Activated naive CD4-positive, alpha-beta T cell treated with anti-CD3 and anti-CD28 coated beads for 36 hours (primary cell): ENCODE results near the gene CFAP61. TPM values are rescaled to one million over a fixed set of nuclear protein-coding genes. Genes with fewer than 3 reads are reported as not detected.
A peak's percentile ranks its signal among the peaks of the same experiment; 100 is the strongest.

Source experiments
- CTCF ChIA-PET: fragments of 350-600 bp; sonication (Branson Sonifier 250); formaldehyde crosslinking; loops from one replicate; lab custom pipeline; 2021; ENCODE audit warnings: antibody characterized with exemption; lab: Charles Lee
- DNase-seq: peaks from one replicate; pipeline ENCODE4 v3.0.0-alpha.2; 2020
- H3K27ac Mint-ChIP-seq: one replicate; pipeline ENCODE4 v1.8.0; 2021; ENCODE audit warnings: mild to moderate bottlenecking, mixed read lengths
- H3K27me3 Mint-ChIP-seq: one replicate; pipeline ENCODE4 v1.8.0; 2021; ENCODE audit warnings: low read depth, mixed read lengths
- H3K36me3 Mint-ChIP-seq: one replicate; pipeline ENCODE4 v1.8.0; 2021; ENCODE audit warnings: low read depth, mixed read lengths
- H3K4me1 Mint-ChIP-seq: one replicate; pipeline ENCODE4 v1.8.0; 2021; ENCODE audit warnings: low read depth, mixed read lengths
- H3K4me3 Mint-ChIP-seq: one replicate; pipeline ENCODE4 v1.8.0; 2021; ENCODE audit warnings: mild to moderate bottlenecking, moderate library complexity, mixed read lengths
- H3K9me3 Mint-ChIP-seq: one replicate; pipeline ENCODE4 v1.8.0; 2021; ENCODE audit warnings: mixed read lengths
- intact Hi-C: fragments of 100-400 bp; cut with micrococcal nuclease; formaldehyde crosslinking; loops from one replicate; pipeline ENCODE4 v1.15.1; 2023
- total RNA-seq, 2 experiments: library from RNA; stranded (reverse); gene quantifications; one replicate each; pipeline ENCODE4 v1.2.3, GENCODE V29; 2021

The CFAP61 gene
- total RNA-seq, 2 experiments from 2014 or later = not detected

GRCh38 chr20:20364593-20365479 is 312.5 kb downstream of the CFAP61 start:
- no peaks in the 10 kb centered on the region for H3K36me3 Mint-ChIP-seq
- H3K9me3 Mint-ChIP-seq = no peaks in the 10 kb centered on the region
- H3K27me3 Mint-ChIP-seq = peaks cover 67% of the 10 kb centered on the region
- intact Hi-C loops = loop anchor here (5.0 kb wide), 3 partner anchors 87 to 1142 kb away; no protein-coding TSS in a partner anchor
- H3K27ac Mint-ChIP-seq = peak overlapping the region; percentile 41
- no peak for DNase-seq
- H3K4me1 Mint-ChIP-seq = peaks cover 28% of the 10 kb centered on the region
- CTCF ChIA-PET = no interaction called here
- H3K4me3 Mint-ChIP-seq = no peak overlapping the region

- Mint-ChIP-seq H3K36me3 (no peaks in the 10 kb centered on the region), H3K9me3 (no peaks in the 10 kb centered on the region), H3K4me3 (no peak overlapping the region), H3K4me1 (peaks cover 25% of the 10 kb centered on the region), H3K27me3 (peaks cover 69% of the 10 kb centered on the region), H3K27ac (no peak overlapping the region)
- DNase-seq = no peak
- intact Hi-C loops = loop anchor here (5.0 kb wide), 1 partner anchor 1142 kb away; no protein-coding TSS in a partner anchor
- CTCF ChIA-PET = no interaction called here
These were observed 313.3 kb downstream of the CFAP61 start for GRCh38 chr20:20365480-20366161.

- peaks cover 67% of the 10 kb centered on the region for H3K27me3 Mint-ChIP-seq
- H3K27ac Mint-ChIP-seq = no peak overlapping the region
- intact Hi-C loops = loop anchor here (5.0 kb wide), 1 partner anchor 1141 kb away; no protein-coding TSS in a partner anchor
- H3K36me3 Mint-ChIP-seq = no peaks in the 10 kb centered on the region
- no peaks in the 10 kb centered on the region for H3K9me3 Mint-ChIP-seq
- no peak overlapping the region for H3K4me3 Mint-ChIP-seq
- DNase-seq = no peak
- peaks cover 22% of the 10 kb centered on the region for H3K4me1 Mint-ChIP-seq
- CTCF ChIA-PET = no interaction called here
These were observed 314.2 kb downstream of the CFAP61 start for GRCh38 chr20:20366551-20366875.

GRCh38 chr20:20366876-20367574 is 314.7 kb downstream of the CFAP61 start:
- no peak overlapping the region for H3K27ac Mint-ChIP-seq
- H3K4me1 Mint-ChIP-seq = peaks cover 22% of the 10 kb centered on the region
- H3K27me3 Mint-ChIP-seq = peaks cover 67% of the 10 kb centered on the region
- CTCF ChIA-PET = no interaction called here
- no peak for DNase-seq
- no peaks in the 10 kb centered on the region for H3K9me3 Mint-ChIP-seq
- H3K4me3 Mint-ChIP-seq = peak overlapping the region; percentile 66
- H3K36me3 Mint-ChIP-seq = no peaks in the 10 kb centered on the region
- intact Hi-C loops = loop anchor here (5.0 kb wide), 1 partner anchor 1140 kb away; no protein-coding TSS in a partner anchor

- peaks cover 67% of the 10 kb centered on the region for H3K27me3 Mint-ChIP-seq
- CTCF ChIA-PET = no interaction called here
These were observed 315.5 kb downstream of the CFAP61 start, which contains the start of gene INSM1 for GRCh38 chr20:20367575-20368417. TSS of gene INSM1 (plus strand) at chr20:20368104. CDS start at chr20:20368268, 164 bp downstream.

GRCh38 chr20:20368418-20369249 is 316.3 kb downstream of the CFAP61 start:
- Mint-ChIP-seq H3K27ac (no peak overlapping the region), H3K9me3 (no peaks in the 10 kb centered on the region), H3K27me3 (peaks cover 67% of the 10 kb centered on the region), H3K36me3 (no peaks in the 10 kb centered on the region), H3K4me3 (no peak overlapping the region), H3K4me1 (peaks cover 20% of the 10 kb centered on the region)
- intact Hi-C loops = loop anchor here (5.0 kb wide), 1 partner anchor 1139 kb away; no protein-coding TSS in a partner anchor
- CTCF ChIA-PET = no interaction called here
- no peak for DNase-seq

More at GRCh38 chr20:20367575-20368417, 315.5 kb downstream of the CFAP61 start, which contains the start of gene INSM1:
- peaks cover 22% of the 10 kb centered on the region for H3K4me1 Mint-ChIP-seq
- no peaks in the 10 kb centered on the region for H3K9me3 Mint-ChIP-seq
- peak within 1 kb of the TSS; percentile 66 for H3K4me3 Mint-ChIP-seq
- DNase-seq = no peak
- intact Hi-C loops = loop anchor here (5.0 kb wide), 1 partner anchor 1140 kb away; no protein-coding TSS in a partner anchor
- no peak within 1 kb of the TSS for H3K27ac Mint-ChIP-seq
- H3K36me3 Mint-ChIP-seq = no peaks in the 10 kb centered on the region

GRCh38 chr20:20369250-20370093 is 317.1 kb downstream of the CFAP61 start:
- CTCF ChIA-PET = interaction anchor here (0.6 kb wide), 1 partner anchor 9 kb away, joined by 3 read pairs; no protein-coding TSS in a partner anchor
- H3K36me3 Mint-ChIP-seq = no peaks in the 10 kb centered on the region
- H3K4me1 Mint-ChIP-seq = peaks cover 17% of the 10 kb centered on the region

GRCh38 chr20:20370094-20370575 is 317.8 kb downstream of the CFAP61 start:
- no peak for DNase-seq
- intact Hi-C loops = no loop called here
- Mint-ChIP-seq H3K27me3 (peaks cover 68% of the 10 kb centered on the region), H3K4me3 (peak overlapping the region; percentile 46), H3K9me3 (no peaks in the 10 kb centered on the region), H3K4me1 (peaks cover 15% of the 10 kb centered on the region), H3K27ac (no peak overlapping the region), H3K36me3 (no peaks in the 10 kb centered on the region)
- CTCF ChIA-PET = interaction anchor here (0.6 kb wide), 1 partner anchor 10 kb away, joined by 3 read pairs; no protein-coding TSS in a partner anchor

More at GRCh38 chr20:20369250-20370093, 317.1 kb downstream of the CFAP61 start:
- Mint-ChIP-seq H3K9me3 (no peaks in the 10 kb centered on the region), H3K4me3 (peak overlapping the region; percentile 46), H3K27me3 (peaks cover 70% of the 10 kb centered on the region), H3K27ac (no peak overlapping the region)
- intact Hi-C loops = loop anchor here (5.0 kb wide), 1 partner anchor 1138 kb away; no protein-coding TSS in a partner anchor
- no peak for DNase-seq

GRCh38 chr20:20371083-20371482 is 318.8 kb downstream of the CFAP61 start:
- no peak overlapping the region for H3K4me3 Mint-ChIP-seq
- no peak overlapping the region for H3K27ac Mint-ChIP-seq
- H3K27me3 Mint-ChIP-seq = peaks cover 67% of the 10 kb centered on the region
- intact Hi-C loops = no loop called here
- peaks cover 10% of the 10 kb centered on the region for H3K4me1 Mint-ChIP-seq
- no peaks in the 10 kb centered on the region for H3K36me3 Mint-ChIP-seq
- DNase-seq = no peak
- CTCF ChIA-PET = interaction anchor here (1.1 kb wide), 1 partner anchor 75 kb away, joined by 8 read pairs; no protein-coding TSS in a partner anchor
- H3K9me3 Mint-ChIP-seq = no peaks in the 10 kb centered on the region

- H3K27me3 Mint-ChIP-seq = peaks cover 63% of the 10 kb centered on the region
- H3K36me3 Mint-ChIP-seq = no peaks in the 10 kb centered on the region
- CTCF ChIA-PET = interaction anchor here (1.1 to 1.6 kb wide), 2 partner anchors 13 to 74 kb away, joined by 4 to 8 read pairs; no protein-coding TSS in a partner anchor
- no peaks in the 10 kb centered on the region for H3K9me3 Mint-ChIP-seq
- H3K27ac Mint-ChIP-seq = no peak overlapping the region
- H3K4me1 Mint-ChIP-seq = peaks cover 7% of the 10 kb centered on the region
- DNase-seq = no peak
- H3K4me3 Mint-ChIP-seq = no peak overlapping the region
- intact Hi-C loops = no loop called here
These were observed 319.3 kb downstream of the CFAP61 start for GRCh38 chr20:20371681-20372080.
